Measurements from ENCODE around the gene MAD1L1.
"Not testable (repeated sequence)": the region's sequence is repeated elsewhere in the genome, so short reads cannot be mapped to it uniquely, and the experiment has no call there.

Gene MAD1L1

DNA sequence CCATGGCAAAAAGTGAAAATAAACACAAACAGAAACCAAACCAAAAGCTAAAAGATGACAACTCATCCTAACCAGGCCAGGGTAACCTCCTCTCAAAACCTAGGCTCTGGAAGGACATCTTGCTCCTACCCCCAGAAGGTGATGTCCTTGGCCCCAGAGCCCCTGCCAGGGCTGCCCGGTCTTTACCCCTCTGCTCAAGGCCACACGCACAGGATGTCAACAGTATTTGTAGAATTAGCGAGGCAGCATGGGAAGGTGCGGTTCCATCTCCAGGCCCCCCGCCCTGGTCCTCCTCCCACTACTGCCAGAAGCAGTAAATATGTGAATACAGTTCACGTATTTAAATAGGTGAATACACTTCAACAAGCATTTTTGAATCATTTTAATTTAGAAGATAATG lies 356.1 kb downstream of the MAD1L1 start:
- not testable (repeated sequence) for DNase-seq (ENCODE audit: low read depth)

DNA sequence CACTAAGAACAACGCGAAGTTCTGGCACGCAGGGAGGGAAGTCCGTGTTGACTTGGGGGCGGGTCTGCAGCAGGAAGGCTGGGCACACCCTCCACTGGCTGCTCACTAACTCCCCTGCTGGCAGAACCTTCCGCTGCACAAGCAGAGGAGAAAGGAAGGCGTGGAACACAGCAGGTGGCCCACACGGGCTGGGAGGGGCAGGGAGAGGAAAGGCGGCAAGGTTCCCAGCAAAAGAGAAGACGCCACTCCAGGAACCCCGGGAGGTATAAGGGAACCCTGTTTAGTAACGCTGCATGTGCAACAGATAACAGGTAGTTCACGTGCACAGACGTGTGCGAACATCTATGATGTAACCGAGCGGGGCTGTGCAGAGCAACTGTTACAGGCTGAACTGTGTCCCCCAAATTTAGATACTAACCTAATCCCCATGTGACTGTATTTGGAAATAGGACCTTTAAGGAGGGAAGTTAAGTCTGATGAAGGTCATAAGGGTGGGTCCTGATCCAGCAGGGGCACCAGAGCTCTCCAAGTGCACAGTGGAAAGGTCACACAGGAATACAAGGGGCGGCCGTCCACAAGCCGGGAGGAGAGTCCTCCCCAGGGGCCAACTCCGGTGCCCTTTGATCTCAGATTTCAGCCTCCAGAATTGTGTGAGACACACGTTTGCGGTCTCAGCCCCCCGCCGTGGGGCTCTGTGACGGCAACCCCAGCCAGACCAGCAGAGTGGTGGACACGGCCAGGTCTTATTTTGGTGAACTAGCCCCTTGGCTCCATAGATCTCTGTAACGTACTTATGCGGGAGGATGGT lies 357.1 kb downstream of the MAD1L1 start:
- not testable (repeated sequence) for DNase-seq (ENCODE audit: low read depth)

DNA sequence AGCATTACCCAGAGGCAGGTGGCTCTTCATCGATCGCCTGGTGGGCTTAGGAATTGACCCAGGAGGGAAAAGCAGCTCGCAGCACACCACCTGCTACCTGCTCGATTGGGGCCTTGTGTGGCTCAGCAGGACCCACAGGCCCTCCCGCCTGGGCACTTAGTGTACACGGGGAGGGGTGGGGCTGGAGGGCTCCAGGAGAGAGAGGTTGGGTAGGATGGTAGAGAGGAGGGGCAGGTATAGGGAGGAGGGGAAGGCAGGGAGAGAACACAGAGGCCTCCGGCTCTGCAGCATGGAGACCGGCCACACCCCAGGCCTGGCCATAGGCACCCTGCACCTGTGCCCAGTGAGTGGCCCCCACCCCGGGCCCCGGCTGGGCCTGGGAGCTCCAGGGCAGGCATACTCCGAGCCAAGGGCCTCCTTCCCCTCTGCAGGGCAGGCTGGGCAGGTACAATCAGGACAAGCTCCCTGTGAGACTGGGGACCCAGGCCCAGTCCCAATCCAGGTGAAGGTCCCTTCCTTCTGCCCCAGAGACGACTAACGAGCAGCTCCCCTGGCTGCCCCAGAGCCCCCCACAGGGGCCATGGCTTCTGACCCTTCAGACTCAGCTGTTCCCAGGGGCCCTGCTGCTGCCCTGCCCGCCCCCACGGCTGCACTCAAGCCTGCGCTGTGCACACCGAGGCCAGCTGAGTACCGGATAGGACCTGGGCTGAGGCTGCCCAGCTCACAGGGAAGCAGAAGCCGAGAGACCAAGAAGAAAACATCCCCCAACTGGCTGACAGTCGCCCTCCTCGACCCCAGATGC lies 358.0 kb downstream of the MAD1L1 start:
- not testable (repeated sequence) for DNase-seq (ENCODE audit: low read depth)

DNA sequence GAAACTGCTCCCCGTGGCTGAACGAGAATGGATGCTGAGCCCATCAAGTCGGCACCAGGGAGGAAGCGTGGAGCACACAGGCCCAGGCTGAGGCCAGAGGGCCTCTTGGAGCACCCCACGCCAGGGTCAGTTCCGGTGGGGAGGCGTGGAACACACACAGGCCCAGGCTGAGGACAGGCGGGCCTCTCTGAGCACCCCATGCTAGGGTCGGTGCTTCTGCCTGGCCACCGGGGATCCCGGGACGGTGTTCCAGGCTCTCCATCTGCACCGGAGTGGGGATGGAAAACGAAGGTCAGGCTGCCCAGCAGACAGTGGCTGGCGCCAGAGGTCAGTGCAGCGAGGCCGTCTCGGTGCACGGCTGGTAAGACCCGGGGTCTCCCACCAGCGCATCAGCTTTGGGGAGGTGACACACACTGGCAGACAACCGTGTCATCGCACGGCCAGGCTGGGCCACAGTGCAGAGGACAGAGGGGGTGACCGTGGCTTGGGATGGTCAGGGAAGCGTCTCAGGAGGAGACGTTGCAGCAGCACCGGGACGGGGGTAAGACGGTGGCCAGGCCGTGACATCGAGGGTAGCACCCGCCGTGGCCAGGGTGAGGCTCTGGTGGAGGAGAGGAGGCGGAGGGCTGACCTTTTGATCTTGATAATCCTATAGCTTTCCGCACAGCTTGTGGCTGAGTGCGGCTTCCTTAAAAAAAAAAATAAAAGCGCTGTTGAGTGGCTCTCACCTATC lies 358.7 kb downstream of the MAD1L1 start:
- no peak for DNase-seq (ENCODE audit: low read depth)

DNA sequence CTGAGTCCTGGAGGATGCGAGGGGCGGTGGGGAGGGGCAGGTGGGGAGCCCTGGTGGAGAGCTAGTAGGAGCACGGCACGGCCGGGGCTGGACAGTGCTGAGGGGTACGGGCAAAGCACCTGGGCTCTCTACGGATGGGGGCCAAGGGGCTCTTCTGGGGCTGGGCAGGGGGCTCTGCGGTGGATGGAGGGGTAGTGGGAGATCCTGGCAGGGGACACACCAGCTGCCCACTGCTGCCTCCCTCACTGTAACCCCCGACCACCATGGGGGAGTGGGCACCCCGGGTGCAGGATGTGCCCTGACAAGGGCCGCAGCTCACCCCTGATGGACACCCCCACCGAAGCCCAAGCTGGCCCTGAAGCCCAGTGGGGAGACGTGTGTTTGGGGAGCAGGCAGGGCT lies 359.3 kb downstream of the MAD1L1 start:
- DNase-seq (ENCODE audit: low read depth): no peak

DNA sequence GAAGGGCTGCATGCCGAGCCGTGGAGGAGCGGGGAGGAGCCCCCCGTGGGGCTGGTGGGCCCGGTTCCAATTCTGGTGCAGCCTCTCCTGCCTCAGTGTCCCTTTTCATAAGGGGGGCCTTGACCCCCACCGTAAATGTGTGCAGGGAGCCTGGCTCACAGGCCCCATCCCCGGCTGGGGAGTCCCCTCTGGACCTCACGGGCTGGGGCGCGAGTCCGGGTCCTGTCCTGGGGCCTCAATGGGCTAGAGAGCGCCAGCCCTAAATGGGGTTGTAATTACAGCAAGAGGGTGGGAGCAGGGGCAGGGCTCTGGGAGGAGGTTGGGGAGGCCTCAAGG lies 359.7 kb downstream of the MAD1L1 start:
- DNase-seq (ENCODE audit: low read depth): no peak

DNA sequence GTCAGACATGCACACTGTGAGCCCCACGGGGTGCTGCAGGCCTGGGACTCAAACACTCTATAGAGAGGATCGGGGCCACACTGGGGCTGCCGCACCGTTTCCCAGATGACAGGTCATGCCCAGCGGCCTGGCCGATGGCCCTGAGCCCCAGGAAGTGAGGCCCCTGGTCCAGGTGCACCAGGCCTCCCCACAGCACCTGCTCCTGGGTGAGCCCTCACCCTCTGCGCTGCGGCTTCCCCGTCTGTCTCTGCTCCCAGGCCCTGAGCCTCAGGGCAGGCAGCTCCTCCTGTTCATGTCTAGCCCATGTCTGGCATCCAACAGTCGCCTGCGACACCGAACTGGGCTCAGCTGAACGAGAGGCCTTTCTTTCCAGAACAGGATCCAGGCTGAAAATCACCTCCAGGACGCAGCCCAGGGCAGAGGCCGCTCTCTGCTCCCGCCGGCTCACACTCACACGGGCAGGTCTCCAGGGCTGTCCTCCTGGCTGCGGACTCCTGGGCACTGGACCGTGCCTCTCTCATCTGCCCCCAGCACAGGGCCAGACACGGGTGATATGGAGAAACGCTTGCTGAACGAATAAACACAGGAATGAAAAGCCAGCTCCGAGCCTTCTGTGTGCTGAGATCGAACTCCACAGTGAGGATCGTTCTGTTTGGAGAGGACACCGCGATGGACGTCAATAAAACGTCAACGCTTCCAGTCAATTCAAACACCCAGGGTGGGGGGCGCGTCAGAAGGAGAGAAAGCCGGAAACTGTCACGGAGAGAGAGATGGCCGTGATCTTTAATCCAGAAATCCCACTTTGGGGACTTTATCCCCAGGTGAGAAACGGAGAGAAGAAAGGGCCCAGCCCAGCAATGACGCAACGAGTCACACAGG lies 360.3 kb downstream of the MAD1L1 start:
- no peak for DNase-seq (ENCODE audit: low read depth)

DNA sequence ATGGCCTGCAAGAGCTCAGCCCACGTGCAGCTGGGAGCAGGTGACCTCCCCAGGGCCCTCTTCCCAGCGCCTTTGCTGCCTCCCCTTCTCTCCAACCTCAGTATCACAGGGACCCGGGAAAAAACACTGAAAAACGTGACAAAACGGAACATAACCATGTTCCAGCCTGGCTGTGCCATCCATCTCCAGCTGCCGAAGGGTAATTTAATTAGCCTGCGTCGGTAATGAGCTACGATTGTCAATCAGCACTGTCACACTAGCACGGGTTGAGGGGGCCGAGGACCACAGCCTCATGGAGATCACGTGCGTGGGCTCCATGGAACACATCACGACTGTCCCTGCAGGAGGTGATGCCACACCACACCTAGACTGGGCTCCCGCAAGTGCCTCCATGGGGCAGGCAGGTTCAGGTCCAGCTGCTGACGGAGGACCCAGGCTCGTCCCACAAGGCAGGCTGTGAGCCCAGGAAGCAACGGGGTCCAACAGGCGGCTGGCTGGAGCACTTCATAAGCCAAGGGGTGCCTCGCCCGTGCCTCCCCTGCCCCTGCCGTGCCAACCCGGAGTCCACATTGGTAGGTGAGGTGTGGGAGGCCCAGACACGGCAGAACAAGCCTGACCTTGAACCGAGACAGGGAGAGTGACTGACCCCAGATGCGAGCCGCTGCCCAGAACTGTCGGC lies 363.2 kb downstream of the MAD1L1 start:
- DNase-seq (ENCODE audit: low read depth): no peak

DNA sequence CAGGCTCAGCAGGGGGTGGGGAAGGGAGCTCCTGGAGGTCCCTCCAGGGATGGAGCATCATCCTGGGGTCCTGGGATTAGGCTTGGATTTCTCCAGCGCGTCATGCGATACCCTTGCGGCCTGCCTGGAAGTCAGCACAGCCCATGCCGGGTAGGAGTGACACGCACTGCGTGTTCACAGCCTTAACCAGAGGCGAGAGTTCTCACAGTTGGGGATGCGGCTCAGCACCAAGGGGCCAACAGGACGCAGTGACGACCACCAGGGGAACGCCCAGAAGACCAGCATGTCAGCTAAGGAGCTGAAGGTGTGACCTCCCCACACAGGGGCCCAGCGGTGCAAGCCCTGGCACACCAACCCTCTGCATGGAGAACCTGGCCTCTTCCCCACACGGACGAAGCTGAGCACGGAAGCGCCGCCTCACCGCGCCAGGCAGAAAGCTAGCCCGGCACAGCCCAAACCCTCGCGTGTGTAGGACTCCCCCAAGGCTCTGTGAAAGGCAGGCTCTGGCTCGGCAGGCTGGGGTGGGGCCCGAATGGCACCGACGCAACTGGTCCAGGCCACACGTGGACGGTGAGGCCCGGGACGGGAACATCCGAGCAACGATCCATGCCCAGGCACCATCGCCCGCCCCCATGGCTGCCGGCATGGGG lies 364.1 kb downstream of the MAD1L1 start:
- no peak for DNase-seq (ENCODE audit: low read depth)

DNA sequence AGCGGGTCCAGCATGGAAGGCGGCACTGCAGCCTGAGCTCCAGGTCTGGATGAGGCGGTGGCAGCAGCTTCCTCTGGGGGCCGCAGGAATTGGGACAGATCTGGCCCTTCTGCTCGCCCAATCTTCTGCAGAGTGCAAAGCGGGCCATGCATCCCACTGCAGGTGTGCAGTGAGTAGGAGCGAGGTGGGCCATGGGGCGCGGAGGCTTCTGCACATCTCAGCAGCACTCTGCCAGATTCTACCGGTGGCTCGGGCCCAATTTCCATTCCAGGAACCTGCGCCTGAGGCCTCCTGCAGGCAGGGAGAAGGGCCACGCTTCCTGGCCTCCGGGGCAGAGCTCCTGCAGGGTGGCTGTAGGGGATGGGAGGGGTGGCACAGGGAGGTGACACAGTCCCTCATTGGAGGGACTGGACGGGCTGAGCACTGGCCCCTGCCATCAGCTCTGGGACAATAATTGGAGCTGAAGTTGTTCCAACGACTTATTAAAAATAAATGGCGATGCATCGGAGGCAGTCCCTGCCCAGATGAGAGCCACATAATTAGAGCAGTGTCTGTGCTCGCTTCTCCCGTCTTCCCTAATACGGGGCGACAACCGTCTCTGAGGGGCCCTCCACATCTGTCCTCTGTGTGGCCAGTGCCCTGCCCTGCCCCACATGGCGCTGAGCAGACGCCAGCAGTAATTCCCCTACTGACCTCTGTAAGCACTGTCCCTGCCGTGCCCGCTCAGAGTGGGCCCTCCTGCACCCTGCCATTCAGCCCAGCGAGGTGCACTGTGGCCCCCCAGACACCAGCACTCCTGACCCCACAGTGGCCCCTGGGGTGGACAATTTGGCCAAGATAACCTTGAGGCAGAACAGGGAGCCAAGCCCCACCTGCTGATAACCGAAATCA lies 365.1 kb downstream of the MAD1L1 start:
- no peak for DNase-seq (ENCODE audit: low read depth)

DNA sequence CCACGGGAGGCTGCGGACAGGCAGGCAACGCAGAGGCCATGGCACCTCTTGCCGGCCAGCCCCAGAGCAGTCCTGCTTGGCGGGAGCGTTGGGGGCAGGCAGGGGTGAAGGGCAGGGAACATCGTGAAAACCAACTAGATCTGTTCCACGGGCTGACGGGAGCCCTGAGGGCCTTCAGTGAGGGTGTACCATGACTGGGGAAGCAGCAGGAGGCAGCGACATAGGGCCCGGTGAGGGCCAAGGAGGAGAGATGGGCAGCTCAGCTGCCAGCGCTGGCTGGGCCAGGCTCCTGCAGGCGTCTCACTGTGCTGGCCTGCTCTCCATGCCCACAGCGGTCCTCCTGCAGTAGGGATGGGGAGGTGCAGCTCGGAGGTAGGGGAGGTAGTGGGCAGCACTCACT lies 366.1 kb downstream of the MAD1L1 start:
- no peak for DNase-seq (ENCODE audit: low read depth)

DNA sequence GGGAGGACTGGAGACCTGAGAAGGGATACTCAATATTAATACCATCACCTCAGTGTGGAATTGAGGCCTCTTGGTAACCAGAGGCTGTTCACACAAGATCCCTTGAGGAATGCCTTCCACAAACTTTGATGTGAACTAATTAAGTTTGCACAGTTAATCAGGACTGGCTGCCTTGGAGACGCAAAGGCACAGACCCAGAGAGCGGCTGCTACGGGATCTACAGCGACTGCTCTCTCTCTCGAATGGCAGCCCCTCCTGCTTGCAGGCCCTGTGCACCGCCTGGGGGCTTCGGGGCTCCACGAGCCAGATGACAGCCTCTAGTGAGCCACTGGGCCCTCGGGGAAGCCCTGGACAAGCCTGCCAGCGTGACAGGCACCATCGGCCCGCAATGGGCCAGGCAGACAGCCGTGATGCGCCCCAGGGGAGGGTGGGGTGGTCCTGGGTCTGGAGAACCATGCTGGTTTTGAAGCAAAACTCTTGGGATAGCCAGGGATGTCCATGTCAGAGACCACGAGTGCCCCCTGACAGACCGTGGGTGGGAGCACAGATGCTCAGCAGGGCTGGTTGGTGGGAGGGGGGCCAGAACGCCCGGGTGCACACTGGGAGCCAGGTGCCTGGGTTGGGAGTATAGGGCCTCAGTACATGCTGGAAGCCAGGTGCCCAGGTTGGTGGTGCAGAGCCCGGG lies 367.0 kb downstream of the MAD1L1 start:
- no peak for DNase-seq (ENCODE audit: low read depth)

DNA sequence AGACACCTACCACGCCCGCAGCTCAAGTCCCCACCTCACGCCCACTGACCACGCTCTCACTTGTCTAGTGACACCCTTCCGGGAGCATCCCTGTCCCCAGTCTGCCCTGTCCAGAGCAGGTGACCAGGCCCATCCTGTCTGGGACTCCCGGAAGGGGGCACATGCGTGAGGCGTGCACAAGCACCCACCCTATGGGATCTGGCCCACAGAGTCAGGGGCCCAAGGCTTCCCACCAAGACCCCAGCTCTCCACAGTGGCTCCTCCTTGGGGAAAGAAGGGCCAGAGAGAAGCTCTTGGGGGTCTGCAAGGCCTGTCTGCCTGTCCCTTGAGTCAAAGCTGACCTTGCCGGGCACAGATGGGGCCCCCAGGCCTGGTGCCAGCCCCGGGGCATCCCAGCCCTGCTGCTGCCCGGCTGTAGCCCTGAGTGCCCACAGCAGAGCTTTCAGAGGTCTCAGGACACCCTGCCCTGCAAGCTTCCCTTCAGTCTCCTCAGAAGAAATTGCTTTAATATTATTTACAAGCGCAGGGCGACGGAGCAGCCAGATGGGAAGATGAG lies 367.7 kb downstream of the MAD1L1 start:
- no peak for DNase-seq (ENCODE audit: low read depth)

DNA sequence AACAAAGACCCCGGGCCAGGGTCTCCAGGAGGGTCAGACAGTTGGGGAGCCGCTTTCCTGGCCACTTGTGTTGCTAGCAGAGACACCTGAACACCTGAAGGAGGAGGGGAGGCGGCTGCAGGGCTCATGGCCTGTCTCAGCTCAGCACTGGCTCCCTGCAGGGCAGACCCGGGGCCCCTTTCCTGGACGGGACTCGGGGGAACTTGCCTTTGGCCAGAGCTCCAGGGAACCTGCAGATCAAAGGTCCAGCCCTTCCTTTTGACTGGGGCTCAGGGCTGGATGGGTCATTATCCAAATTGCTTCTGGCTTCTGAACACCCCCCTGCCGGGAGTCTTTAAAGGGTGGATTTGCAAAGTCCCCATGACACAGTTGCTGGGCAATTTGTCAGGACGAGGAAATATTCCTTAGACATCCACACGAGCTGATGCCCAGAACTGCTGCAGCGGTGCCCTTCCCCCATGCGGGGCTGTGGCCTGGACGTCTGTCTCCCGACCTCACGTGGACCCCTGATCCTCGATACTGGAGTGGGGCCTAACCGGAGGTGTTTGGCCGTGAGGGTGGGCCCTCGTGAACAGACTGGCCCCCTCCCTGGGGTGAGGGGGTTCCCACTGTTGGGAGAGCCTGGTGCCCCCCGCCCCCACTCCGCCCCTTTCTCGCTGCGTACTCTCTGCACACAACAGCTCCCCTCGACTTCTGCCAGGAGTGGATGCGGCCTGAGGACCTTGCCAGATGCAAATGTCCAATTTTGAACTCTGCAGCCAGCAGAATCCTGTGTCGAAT lies 368.4 kb downstream of the MAD1L1 start:
- DNase-seq (ENCODE audit: low read depth): no peak

DNA sequence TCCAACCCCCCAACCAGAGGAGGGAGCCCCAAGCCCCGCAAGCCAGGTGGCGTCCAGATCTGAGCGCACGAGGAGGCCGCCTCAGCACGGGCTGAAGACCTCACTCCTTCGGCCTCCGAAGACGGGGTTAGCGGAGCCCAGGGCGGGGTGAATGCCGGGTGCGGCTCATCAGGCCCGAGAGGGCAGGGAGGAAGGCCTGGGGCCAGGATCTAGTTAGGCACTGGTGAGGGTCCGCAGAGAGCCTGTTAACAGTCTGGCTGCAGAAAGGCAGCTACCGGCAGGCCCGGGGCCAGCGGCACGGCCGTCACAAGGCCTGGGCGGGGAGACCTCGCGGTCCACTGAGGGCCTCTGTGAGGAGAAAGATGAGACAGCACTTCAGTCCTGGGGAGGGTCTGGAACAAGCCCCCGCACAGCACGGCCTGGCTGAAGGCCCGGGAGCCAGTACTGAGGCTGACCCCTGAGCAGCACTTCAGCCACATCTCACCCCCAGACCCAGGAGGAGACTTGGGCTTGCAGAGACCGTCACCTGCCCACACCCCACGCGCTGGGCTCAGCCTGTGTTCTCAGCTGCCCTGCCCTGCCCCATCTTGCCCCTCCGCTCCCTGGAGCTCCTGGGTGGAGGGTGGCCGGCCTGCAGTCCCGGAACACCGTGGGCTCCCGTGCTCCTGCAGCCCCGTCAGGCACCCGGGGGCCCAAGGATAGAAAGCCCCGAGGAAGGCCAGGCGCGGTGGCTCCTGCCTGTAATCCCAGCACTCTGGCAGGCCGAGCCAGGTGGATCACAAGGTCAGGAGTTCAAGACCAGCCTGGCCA lies 369.4 kb downstream of the MAD1L1 start:
- DNase-seq (ENCODE audit: low read depth): no peak

DNA sequence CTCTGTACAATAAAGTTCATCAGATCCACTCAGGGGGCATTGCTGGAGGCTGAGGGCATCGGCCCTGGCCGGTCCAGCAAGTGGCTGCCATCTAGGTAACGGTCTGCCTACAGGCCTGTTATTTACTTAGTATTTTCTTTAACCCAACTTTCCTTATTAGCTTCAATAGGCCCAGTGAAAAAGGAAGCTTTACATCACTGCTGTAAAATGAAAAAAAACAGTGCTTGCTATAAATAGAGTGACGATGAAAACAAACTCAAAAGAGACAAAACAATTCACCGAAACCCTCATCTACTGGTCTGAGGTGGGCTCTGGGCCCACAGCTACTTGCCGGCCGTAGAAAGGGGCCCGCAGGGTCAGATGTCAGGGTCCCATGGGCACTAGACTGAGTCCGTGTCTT lies 370.2 kb downstream of the MAD1L1 start:
- no peak for DNase-seq (ENCODE audit: low read depth)

DNA sequence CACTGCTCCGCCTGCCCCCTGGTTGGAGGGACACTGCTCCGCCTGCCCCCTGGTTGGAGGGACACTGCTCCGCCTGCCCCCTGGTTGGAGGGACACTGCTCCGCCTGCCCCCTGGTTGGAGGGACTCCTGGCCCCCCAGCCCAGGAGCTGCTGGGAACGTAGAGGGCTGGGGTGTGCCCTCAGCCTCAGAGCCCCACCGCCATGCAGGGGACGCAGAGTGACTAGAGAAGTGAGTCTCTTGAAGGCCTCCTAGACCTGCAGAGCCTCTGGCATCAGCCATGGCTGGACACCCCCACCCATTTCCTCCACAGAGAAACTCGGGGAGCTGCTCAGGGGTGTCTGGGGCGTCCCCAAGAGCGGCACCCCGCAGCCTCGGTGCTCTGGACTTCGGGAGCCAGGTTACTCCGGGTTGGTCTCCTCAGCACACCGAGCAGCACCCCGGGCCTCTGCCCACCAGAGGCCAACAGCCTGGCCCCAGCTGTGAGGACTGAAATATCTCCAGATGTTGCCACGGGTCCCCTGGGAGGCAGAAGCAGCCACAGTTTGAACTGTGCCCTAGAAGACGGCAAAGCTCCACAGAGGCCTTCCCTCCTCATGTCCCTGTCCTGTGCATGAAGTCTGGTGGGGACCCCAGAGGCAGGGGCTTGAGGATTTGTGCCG lies 370.8 kb downstream of the MAD1L1 start:
- DNase-seq (ENCODE audit: low read depth): no peak
